HepG2 (cell line): ENCODE measurements around the gene TMEM221. TPM values are rescaled to one million over a fixed set of nuclear protein-coding genes. Genes with fewer than 3 reads are reported as not detected.

Source experiments
- ATF7 ChIP-seq, 2 experiments: fragments of 450-650 bp in 1 of 2; sonication (generic) in 1 of 2; formaldehyde crosslinking in 1 of 2; IDR thresholded peaks; 2 replicates each; pipeline versions ENCODE4 v1.4.0 to v1.6.1; 2016 to 2020; ENCODE audit warnings: antibody characterized with exemption in 1 of 2, mild to moderate bottlenecking in 1 of 2, missing genetic modification reagents in 1 of 2
- CBX1 ChIP-seq: IDR thresholded peaks from one replicate; pipeline ENCODE4 v1.6.1; 2016; ENCODE audit warnings: antibody characterized with exemption, low read depth
- FIP1L1 ChIP-seq: fragments of 200-400 bp; formaldehyde crosslinking; IDR thresholded peaks from 2 replicates; pipeline ENCODE4 v1.6.1; 2018; ENCODE audit warnings: low read depth, mild to moderate bottlenecking, low read length, moderate library complexity, borderline replicate concordance; ENCODE audit not compliant: insufficient read depth
- HNRNPLL ChIP-seq: fragments of 200-400 bp; formaldehyde crosslinking; IDR thresholded peaks from 2 replicates; pipeline ENCODE4 v1.6.1; 2017; ENCODE audit warnings: mild to moderate bottlenecking, low read depth, low read length; ENCODE audit not compliant: poor library complexity, severe bottlenecking
- HOXD1 ChIP-seq: sonication (generic); formaldehyde crosslinking; IDR thresholded peaks from 2 replicates; pipeline ENCODE4 v1.5.0; 2020; ENCODE audit warnings: missing genetic modification reagents
- KLF16 ChIP-seq, 2 experiments: sonication (generic) in 1 of 2; formaldehyde crosslinking in 1 of 2; IDR thresholded peaks; 2 replicates each; pipeline versions ENCODE4 v1.6.1 to v1.8.0; 2016 to 2023; ENCODE audit warnings: missing genetic modification reagents in 2 of 2, missing compliant biosample characterization in 1 of 2
- MTF1 ChIP-seq: sonication (generic); formaldehyde crosslinking; IDR thresholded peaks from 2 replicates; pipeline ENCODE4 v1.5.0; 2020; ENCODE audit warnings: missing genetic modification reagents
- PAWR ChIP-seq: sonication (generic); formaldehyde crosslinking; IDR thresholded peaks from 2 replicates; pipeline ENCODE4 v1.4.0; 2020; ENCODE audit warnings: missing genetic modification reagents, mild to moderate bottlenecking, borderline replicate concordance
- RELA ChIP-seq: sonication (generic); formaldehyde crosslinking; IDR thresholded peaks from 2 replicates; pipeline ENCODE4 v1.4.0; 2020; ENCODE audit warnings: missing genetic modification reagents
- REPIN1 ChIP-seq: sonication (generic); formaldehyde crosslinking; IDR thresholded peaks from 2 replicates; pipeline ENCODE4 v1.8.0; 2022; ENCODE audit warnings: missing genetic modification reagents, low read depth, mild to moderate bottlenecking, borderline replicate concordance
- SALL1 ChIP-seq: sonication (generic); formaldehyde crosslinking; IDR thresholded peaks from 2 replicates; pipeline ENCODE4 v1.8.0; 2022; ENCODE audit warnings: mild to moderate bottlenecking, missing genetic modification reagents
- SAP130 ChIP-seq: IDR thresholded peaks from 2 replicates; pipeline ENCODE4 v1.6.1; 2016; ENCODE audit warnings: low read depth
- XRCC5 ChIP-seq: fragments of 200-400 bp; formaldehyde crosslinking; optimal IDR thresholded peaks from 2 replicates; pipeline ENCODE3; 2017; ENCODE audit warnings: mild to moderate bottlenecking, low read length
- ZNF121 ChIP-seq: sonication (generic); formaldehyde crosslinking; IDR thresholded peaks from 2 replicates; pipeline ENCODE4 v1.5.0; 2020; ENCODE audit warnings: mild to moderate bottlenecking, missing genetic modification reagents
- ZNF205 ChIP-seq: IDR thresholded peaks from 2 replicates; pipeline ENCODE4 v1.6.1; 2018; ENCODE audit warnings: missing biosample characterization, missing genetic modification reagents
- ZNF274 ChIP-seq: sonication (generic); formaldehyde crosslinking; IDR thresholded peaks from 2 replicates; pipeline ENCODE4 v1.5.1; 2020; ENCODE audit warnings: mild to moderate bottlenecking, missing genetic modification reagents
- ZNF326 ChIP-seq: sonication (generic); formaldehyde crosslinking; IDR thresholded peaks from 2 replicates; pipeline ENCODE4 v1.4.0; 2020; ENCODE audit warnings: missing genetic modification reagents, borderline replicate concordance
- ZNF331 ChIP-seq: sonication (generic); formaldehyde crosslinking; IDR thresholded peaks from 2 replicates; pipeline ENCODE4 v1.4.0; 2020; ENCODE audit warnings: missing genetic modification reagents
- ZNF570 ChIP-seq: sonication (generic); formaldehyde crosslinking; IDR thresholded peaks from 2 replicates; pipeline ENCODE4 v1.4.0; 2020; ENCODE audit warnings: mild to moderate bottlenecking, missing genetic modification reagents, borderline replicate concordance
- ZNF737 ChIP-seq: sonication (generic); formaldehyde crosslinking; IDR thresholded peaks from 2 replicates; pipeline ENCODE4 v1.5.0; 2020; ENCODE audit warnings: missing genetic modification reagents, mild to moderate bottlenecking, borderline replicate concordance
- ZNF788 ChIP-seq: sonication (generic); formaldehyde crosslinking; IDR thresholded peaks from 2 replicates; pipeline ENCODE4 v1.5.0; 2020; ENCODE audit warnings: mild to moderate bottlenecking, missing genetic modification reagents, borderline replicate concordance
- polyA plus RNA-seq, 8 experiments: library from polyadenylated mRNA; depleted of rRNA in 3 of 8; stranded (reverse) in 7 of 8; unstranded in 1 of 8; fragments of >200 nt; fragmentation: Illumina TruSeq in 4 of 8; extraction: Trizol in 4 of 8; gene quantifications; 2 replicates each; pipeline versions ENCODE4 v1.2.1 to v1.2.3, GENCODE V29; 2011 to 2016; ENCODE audit warnings: low read depth in 4 of 8, missing spikeins in 1 of 8, mixed read lengths in 1 of 8; ENCODE audit not compliant: insufficient read depth in 1 of 8
- total RNA-seq, 5 experiments: library from RNA; depleted of rRNA; stranded (reverse); fragments of >200 nt; fragmentation: Illumina TruSeq; extraction: Trizol; gene quantifications; 2 replicates each; pipeline ENCODE4 v1.2.3, GENCODE V29; 2016; ENCODE audit warnings: low read depth in 1 of 5
- TF ChIP-seq, protein P1 (sequence below): sonication (generic); formaldehyde crosslinking; IDR thresholded peaks from 2 replicates; pipeline ENCODE4 v1.4.0; 2020; ENCODE audit warnings: missing genetic modification reagents
- TF ChIP-seq, protein P2 (sequence below): sonication (generic); formaldehyde crosslinking; IDR thresholded peaks from 2 replicates; pipeline ENCODE4 v1.5.1; 2020; ENCODE audit warnings: mild to moderate bottlenecking, missing genetic modification reagents, moderate library complexity
- TF ChIP-seq, protein P3 (sequence below): sonication (generic); formaldehyde crosslinking; conservative IDR thresholded peaks from 2 replicates; pipeline ENCODE4 v1.5.0; 2020; ENCODE audit warnings: missing genetic modification reagents

TMEM221 gene
- total and polyA plus RNA-seq, 2 of the 13 experiments (the other 11 are each of a cell fraction or from before 2014, with no cell fraction given), result 0.33 to 0.77 TPM

DNA sequence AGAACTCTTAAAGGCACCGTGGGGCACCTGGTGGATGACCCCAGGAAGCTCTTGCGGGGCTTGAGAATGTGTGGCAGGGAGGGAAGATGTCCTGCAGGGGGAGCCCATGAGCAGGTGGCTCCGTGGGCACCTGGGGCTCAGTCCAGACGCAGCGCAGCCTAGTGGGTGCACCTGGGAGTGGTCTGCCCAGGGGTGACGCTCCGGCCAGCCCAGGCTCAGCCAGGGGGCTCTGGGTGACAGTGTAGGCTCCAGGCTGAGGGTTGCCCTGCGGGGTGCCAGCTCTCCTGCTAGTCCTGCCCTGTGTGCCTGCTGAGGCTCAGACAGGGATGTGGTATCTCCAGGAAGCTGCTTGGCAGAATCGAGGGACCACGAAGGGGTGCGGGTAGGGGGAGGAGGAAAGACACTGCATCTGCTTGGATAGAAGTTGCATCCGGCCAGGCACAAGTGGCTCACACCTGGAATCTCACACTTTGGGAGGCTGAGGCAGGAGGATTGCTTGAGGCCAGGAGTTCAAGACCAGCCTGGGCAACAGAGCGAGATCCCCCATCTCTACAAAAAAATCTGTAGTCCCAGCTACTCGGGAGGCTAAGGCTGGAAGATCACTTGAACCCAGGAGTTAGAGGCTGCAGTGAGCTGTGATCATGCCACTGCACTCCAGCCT, 48.0 kb upstream of the TMEM221 start (continued):
- TF ChIP-seq ZNF737 (no peak), ZNF274 (CRISPR knock-in tag) (0 out of 2 replicates have a peak, but pooled peaks have one; percentile 27), RELA (CRISPR knock-in tag) (no peak), PAWR (no peak), ZNF570 (CRISPR knock-in tag) (no peak), ATF7 (IDR thresholded peaks at IDR 0.05) (no peak), ATF7 (CRISPR knock-in tag; IDR thresholded peaks at IDR 0.05) (no peak), HNRNPLL (peak; percentile 38), REPIN1 (CRISPR knock-in tag) (peak; percentile 32; the same call in 1 of the 2 replicates), ZNF121 (CRISPR knock-in tag) (no peak), KLF16 (CRISPR knock-in tag; IDR thresholded peaks at IDR 0.05) (0 out of 4 replicates have a peak, but pooled peaks of 1 of the 2 experiments have one; percentile 30), ZNF331 (CRISPR knock-in tag) (peak; percentile 72), HOXD1 (no peak), ZNF788 (peak; percentile 49; the same call in 1 of the 2 replicates), ZNF205 (CRISPR knock-in tag) (no peak), CBX1 (peak; percentile 69), FIP1L1 (no peak), XRCC5 (peak; percentile 99), SAP130 (CRISPR knock-in tag) (peak; percentile 52; the same call in 1 of the 2 replicates), ZNF326 (no peak), MTF1 (CRISPR knock-in tag) (no peak), SALL1 (CRISPR knock-in tag) (peak; percentile 40; the same call in 1 of the 2 replicates)
- TF ChIP-seq, protein P1, sequence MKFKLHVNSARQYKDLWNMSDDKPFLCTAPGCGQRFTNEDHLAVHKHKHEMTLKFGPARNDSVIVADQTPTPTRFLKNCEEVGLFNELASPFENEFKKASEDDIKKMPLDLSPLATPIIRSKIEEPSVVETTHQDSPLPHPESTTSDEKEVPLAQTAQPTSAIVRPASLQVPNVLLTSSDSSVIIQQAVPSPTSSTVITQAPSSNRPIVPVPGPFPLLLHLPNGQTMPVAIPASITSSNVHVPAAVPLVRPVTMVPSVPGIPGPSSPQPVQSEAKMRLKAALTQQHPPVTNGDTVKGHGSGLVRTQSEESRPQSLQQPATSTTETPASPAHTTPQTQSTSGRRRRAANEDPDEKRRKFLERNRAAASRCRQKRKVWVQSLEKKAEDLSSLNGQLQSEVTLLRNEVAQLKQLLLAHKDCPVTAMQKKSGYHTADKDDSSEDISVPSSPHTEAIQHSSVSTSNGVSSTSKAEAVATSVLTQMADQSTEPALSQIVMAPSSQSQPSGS, result peak; percentile 25; the same call in 1 of the 2 replicates
- TF ChIP-seq, protein P2, sequence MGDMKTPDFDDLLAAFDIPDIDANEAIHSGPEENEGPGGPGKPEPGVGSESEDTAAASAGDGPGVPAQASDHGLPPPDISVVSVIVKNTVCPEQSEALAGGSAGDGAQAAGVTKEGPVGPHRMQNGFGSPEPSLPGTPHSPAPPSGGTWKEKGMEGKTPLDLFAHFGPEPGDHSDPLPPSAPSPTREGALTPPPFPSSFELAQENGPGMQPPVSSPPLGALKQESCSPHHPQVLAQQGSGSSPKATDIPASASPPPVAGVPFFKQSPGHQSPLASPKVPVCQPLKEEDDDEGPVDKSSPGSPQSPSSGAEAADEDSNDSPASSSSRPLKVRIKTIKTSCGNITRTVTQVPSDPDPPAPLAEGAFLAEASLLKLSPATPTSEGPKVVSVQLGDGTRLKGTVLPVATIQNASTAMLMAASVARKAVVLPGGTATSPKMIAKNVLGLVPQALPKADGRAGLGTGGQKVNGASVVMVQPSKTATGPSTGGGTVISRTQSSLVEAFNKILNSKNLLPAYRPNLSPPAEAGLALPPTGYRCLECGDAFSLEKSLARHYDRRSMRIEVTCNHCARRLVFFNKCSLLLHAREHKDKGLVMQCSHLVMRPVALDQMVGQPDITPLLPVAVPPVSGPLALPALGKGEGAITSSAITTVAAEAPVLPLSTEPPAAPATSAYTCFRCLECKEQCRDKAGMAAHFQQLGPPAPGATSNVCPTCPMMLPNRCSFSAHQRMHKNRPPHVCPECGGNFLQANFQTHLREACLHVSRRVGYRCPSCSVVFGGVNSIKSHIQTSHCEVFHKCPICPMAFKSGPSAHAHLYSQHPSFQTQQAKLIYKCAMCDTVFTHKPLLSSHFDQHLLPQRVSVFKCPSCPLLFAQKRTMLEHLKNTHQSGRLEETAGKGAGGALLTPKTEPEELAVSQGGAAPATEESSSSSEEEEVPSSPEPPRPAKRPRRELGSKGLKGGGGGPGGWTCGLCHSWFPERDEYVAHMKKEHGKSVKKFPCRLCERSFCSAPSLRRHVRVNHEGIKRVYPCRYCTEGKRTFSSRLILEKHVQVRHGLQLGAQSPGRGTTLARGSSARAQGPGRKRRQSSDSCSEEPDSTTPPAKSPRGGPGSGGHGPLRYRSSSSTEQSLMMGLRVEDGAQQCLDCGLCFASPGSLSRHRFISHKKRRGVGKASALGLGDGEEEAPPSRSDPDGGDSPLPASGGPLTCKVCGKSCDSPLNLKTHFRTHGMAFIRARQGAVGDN (CRISPR knock-in tag), result peak; percentile 65
- TF ChIP-seq, protein P3, sequence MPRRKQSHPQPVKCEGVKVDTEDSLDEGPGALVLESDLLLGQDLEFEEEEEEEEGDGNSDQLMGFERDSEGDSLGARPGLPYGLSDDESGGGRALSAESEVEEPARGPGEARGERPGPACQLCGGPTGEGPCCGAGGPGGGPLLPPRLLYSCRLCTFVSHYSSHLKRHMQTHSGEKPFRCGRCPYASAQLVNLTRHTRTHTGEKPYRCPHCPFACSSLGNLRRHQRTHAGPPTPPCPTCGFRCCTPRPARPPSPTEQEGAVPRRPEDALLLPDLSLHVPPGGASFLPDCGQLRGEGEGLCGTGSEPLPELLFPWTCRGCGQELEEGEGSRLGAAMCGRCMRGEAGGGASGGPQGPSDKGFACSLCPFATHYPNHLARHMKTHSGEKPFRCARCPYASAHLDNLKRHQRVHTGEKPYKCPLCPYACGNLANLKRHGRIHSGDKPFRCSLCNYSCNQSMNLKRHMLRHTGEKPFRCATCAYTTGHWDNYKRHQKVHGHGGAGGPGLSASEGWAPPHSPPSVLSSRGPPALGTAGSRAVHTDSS (CRISPR knock-in tag), result no peak
